Endothelial cell of umbilical vein (primary cell): ENCODE results near the gene MICAL3.

ENCODE experiments used
- EZH2 ChIP-seq: IDR thresholded peaks from 2 replicates; pipeline ENCODE4 v1.6.1; 2012; ENCODE audit warnings: borderline replicate concordance, low read depth, mild to moderate bottlenecking, moderate library complexity, low read length, inconsistent platforms; ENCODE audit not compliant: severe bottlenecking
- POLR2A ChIP-seq: IDR thresholded peaks from 2 replicates; pipeline ENCODE4 v1.6.1; 2012; ENCODE audit warnings: low read depth, mild to moderate bottlenecking, control low read depth, low read length
- TF ChIP-seq, protein P1 (sequence below), 2 donors: IDR thresholded peaks; 1 replicate in 1 of 2; 2 replicates in 1 of 2; pipeline ENCODE4 v1.5.1; 2011; ENCODE audit warnings: low read length in 2 of 2, mild to moderate bottlenecking in 2 of 2, moderate library complexity in 2 of 2, control low read depth in 1 of 2, inconsistent platforms in 1 of 2, low read depth in 1 of 2; ENCODE audit not compliant: insufficient read depth in 1 of 2; ENCODE audit errors: extremely low read depth in 1 of 2

DNA sequence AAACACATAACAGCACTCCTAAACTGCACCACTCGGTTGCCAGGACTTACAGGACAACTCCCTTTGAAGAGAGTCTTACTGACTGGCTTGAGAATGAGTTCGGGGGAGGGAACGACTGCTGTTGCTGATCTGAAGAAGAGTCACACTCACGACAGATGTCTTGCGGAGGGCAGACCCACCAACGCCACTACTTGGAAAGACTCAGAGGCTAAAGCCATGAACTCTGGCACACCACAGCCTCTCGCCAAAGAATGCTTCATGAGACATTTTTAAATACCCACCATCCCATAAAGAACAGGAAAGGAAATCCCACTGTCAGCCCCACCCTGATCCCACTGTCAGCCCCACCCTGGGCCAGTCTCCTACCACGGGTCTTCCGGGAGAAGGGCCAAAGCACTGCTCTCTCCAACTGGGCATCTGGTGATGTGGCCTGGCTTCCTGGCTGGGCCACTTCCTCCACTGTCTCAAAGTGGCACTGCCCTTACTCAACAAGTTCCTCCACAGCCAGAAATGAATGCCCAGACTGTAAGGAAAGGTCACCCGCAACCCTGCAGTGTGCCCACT is 73.6 kb downstream of the MICAL3 start:
- TF ChIP-seq EZH2 (no peak), POLR2A (no peak)
- TF ChIP-seq, protein P1, sequence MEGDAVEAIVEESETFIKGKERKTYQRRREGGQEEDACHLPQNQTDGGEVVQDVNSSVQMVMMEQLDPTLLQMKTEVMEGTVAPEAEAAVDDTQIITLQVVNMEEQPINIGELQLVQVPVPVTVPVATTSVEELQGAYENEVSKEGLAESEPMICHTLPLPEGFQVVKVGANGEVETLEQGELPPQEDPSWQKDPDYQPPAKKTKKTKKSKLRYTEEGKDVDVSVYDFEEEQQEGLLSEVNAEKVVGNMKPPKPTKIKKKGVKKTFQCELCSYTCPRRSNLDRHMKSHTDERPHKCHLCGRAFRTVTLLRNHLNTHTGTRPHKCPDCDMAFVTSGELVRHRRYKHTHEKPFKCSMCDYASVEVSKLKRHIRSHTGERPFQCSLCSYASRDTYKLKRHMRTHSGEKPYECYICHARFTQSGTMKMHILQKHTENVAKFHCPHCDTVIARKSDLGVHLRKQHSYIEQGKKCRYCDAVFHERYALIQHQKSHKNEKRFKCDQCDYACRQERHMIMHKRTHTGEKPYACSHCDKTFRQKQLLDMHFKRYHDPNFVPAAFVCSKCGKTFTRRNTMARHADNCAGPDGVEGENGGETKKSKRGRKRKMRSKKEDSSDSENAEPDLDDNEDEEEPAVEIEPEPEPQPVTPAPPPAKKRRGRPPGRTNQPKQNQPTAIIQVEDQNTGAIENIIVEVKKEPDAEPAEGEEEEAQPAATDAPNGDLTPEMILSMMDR (IDR thresholded peaks at IDR 0.05; ENCODE audit: extremely low read depth in 1 of 2, insufficient read depth in 1 of 2, low read depth in 1 of 2, low read length in 2 of 2) = no peak
